Measurements from ENCODE around the gene MAP4. TPM values are rescaled to one million over a fixed set of nuclear protein-coding genes. Genes with fewer than 3 reads are reported as not detected.

MAP4 gene
- total and polyA plus RNA-seq, 2 of the 13 experiments (the other 11 are each of a cell fraction or from before 2014, with no cell fraction given), result 33.1 to 38.7 TPM

DNA sequence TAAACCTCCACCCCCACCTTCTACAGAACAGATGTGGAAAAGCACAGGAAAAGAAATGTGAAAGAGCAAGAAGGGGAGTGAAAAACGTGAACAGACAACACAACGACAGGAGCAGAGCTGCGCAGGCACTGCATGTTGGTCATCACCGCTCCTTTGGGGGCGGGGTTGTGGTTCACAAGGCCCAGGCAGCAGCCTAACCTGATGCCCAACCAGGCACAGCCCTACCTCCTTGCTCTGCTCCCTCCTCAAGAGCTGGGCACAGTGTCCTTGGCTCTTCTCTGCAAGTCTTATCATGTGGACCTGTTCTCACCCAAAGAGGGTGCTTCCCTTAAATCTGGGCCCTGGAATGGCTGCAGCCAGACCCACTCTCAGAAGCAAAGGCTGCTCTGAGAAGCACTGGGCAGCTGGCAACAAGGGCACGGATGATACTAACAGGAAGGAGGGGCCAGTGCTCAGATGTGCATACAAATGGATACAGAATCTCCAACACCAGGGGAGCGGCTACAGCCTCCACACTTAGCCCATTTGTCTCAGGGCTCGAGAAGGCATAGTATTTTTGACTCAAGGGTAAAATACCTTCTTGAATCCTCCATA is 148.7 kb downstream of the MAP4 start:
- H3K27ac ChIP-seq (ENCODE audit: extremely low read length, insufficient read depth, low read length), result no peak overlapping the region
- 95% methylated on average over 7 of the region's 8 CpGs for WGBS (ENCODE audit: low lambda C conversion rate)
- ChIA-PET POLR2A (no interaction called here), CTCF (ENCODE audit: low intra/inter-chr PET ratio, low total read pairs) (no interaction called here)
- in situ Hi-C loops (cut with HindIII; ENCODE audit: extremely low pct_ligation_motif_present, low pct_unique_long_range_greater_than_20kb), result no loop called here
- H3K4me2 ChIP-seq (ENCODE audit: low read depth, low read length), result no peak overlapping the region
- H3K9ac ChIP-seq (ENCODE audit: insufficient read depth, low read depth, low read length), result no peak overlapping the region
- no peak overlapping the region for H3K4me3 ChIP-seq (replicated peaks in 1 of 3; ENCODE audit: insufficient read depth in 1 of 3, low read depth in 2 of 3, low read length in 3 of 3)
- ATAC-seq (no peak), FAIRE-seq (no peak), DNase-seq (ENCODE audit: low spot score) (no peak)
- no peaks in the 10 kb centered on the region for H3K9me3 ChIP-seq (ENCODE audit: low read length)
- TF ChIP-seq ASH2L (IDR thresholded peaks at IDR 0.05; ENCODE audit: insufficient read length, low read depth, low read length), result no peak
- BruUV-seq (replicated peaks), result no TSS peak
- peaks cover 28 to 76% of the 10 kb centered on the region in 2 experiments for H3K36me3 ChIP-seq (replicated peaks in 1 of 2; ENCODE audit: control insufficient read depth in 1 of 2, insufficient read depth in 2 of 2, low read length in 2 of 2)
- H2AFZ ChIP-seq (ENCODE audit: low read length), result no peak overlapping the region
- no peaks in the 10 kb centered on the region for H3K79me2 ChIP-seq (ENCODE audit: insufficient read depth, low read length)
- intact Hi-C loops (cut with micrococcal nuclease; ENCODE audit: unreplicated experiment), result no loop called here
- H3K27me3 ChIP-seq (ENCODE audit: control insufficient read depth in 1 of 2, insufficient read depth in 2 of 2, low read length in 2 of 2), result no peaks in the 10 kb centered on the region
- no peaks in the 10 kb centered on the region for H4K20me1 ChIP-seq (ENCODE audit: insufficient read depth, low read length)
- no peaks in the 10 kb centered on the region for H3K4me1 ChIP-seq (ENCODE audit: insufficient read depth, low read length)

- ATAC-seq (peak; percentile 42), FAIRE-seq (no peak), DNase-seq (ENCODE audit: low spot score) (no peak)
- H3K36me3 ChIP-seq (replicated peaks in 1 of 2; ENCODE audit: control insufficient read depth in 1 of 2, insufficient read depth in 2 of 2, low read length in 2 of 2), result peaks cover 20 to 60% of the 10 kb centered on the region in 2 experiments
- no peaks in the 10 kb centered on the region for H3K9me3 ChIP-seq (ENCODE audit: low read length)
- in situ Hi-C loops (cut with HindIII; ENCODE audit: extremely low pct_ligation_motif_present, low pct_unique_long_range_greater_than_20kb), result no loop called here
- no peak overlapping the region for H3K27ac ChIP-seq (ENCODE audit: extremely low read length, insufficient read depth, low read length)
- H4K20me1 ChIP-seq (ENCODE audit: insufficient read depth, low read length), result no peaks in the 10 kb centered on the region
- ChIA-PET CTCF (ENCODE audit: low intra/inter-chr PET ratio, low total read pairs) (no interaction called here), POLR2A (no interaction called here)
- H2AFZ ChIP-seq (ENCODE audit: low read length), result no peak overlapping the region
- 89% methylated on average over 3 of the region's 3 CpGs for WGBS (ENCODE audit: low lambda C conversion rate)
- no peak overlapping the region for H3K9ac ChIP-seq (ENCODE audit: insufficient read depth, low read depth, low read length)
- H3K79me2 ChIP-seq (ENCODE audit: insufficient read depth, low read length), result no peaks in the 10 kb centered on the region
- H3K27me3 ChIP-seq (ENCODE audit: control insufficient read depth in 1 of 2, insufficient read depth in 2 of 2, low read length in 2 of 2), result no peaks in the 10 kb centered on the region
- no peak overlapping the region for H3K4me2 ChIP-seq (ENCODE audit: low read depth, low read length)
- no peaks in the 10 kb centered on the region for H3K4me1 ChIP-seq (ENCODE audit: insufficient read depth, low read length)
- BruUV-seq (replicated peaks), result no TSS peak
- no peak overlapping the region for H3K4me3 ChIP-seq (replicated peaks in 1 of 3; ENCODE audit: insufficient read depth in 1 of 3, low read depth in 2 of 3, low read length in 3 of 3)
- TF ChIP-seq ZNF674 (CRISPR knock-in tag; IDR thresholded peaks at IDR 0.05; ENCODE audit: low read depth) (no peak), MYPOP (CRISPR knock-in tag; IDR thresholded peaks at IDR 0.05) (no peak), CENPT (CRISPR knock-in tag; IDR thresholded peaks at IDR 0.05; ENCODE audit: low read depth) (no peak), HHEX (CRISPR knock-in tag; IDR thresholded peaks at IDR 0.05) (no peak), RFX1 (IDR thresholded peaks at IDR 0.05) (no peak), PHF20 (CRISPR knock-in tag; IDR thresholded peaks at IDR 0.05) (no peak), ZNF800 (CRISPR knock-in tag; IDR thresholded peaks at IDR 0.05) (no peak), CTCF (CRISPR knock-in tag; IDR thresholded peaks at IDR 0.05) (peak; percentile 19; the same call in 1 of the 2 replicates)
- TF ChIP-seq, protein P1, sequence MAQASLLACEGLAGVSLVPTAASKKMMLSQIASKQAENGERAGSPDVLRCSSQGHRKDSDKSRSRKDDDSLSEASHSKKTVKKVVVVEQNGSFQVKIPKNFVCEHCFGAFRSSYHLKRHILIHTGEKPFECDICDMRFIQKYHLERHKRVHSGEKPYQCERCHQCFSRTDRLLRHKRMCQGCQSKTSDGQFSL (CRISPR knock-in tag; IDR thresholded peaks at IDR 0.05), result no peak
- intact Hi-C loops (cut with micrococcal nuclease; ENCODE audit: unreplicated experiment), result no loop called here
These were observed 151.0 kb downstream of the MAP4 start for GRCh38 chr3:47865192-47865591.
